SJSA1 (cell line): ENCODE measurements around the gene TTC9. TPM values are rescaled to one million over a fixed set of nuclear protein-coding genes. Genes with fewer than 3 reads are reported as not detected.

ENCODE experiments used
- DNase-seq, 2 experiments: peaks; one replicate each; pipeline ENCODE4 v3.0.0-alpha.2; 2015 to 2020; ENCODE audit warnings: low spot score in 2 of 2, low read depth in 1 of 2
- H3K27ac ChIP-seq: fragments of 250-450 bp; sonication (Bioruptor Pico); 2 replicates; pipeline ENCODE4 v1.5.1; 2020; ENCODE audit warnings: mild to moderate bottlenecking, moderate library complexity
- H3K27me3 ChIP-seq: fragments of 250-450 bp; sonication (Bioruptor Pico); replicated peaks from 2 replicates; pipeline ENCODE4 v1.5.1; 2020; ENCODE audit warnings: mild to moderate bottlenecking, moderate library complexity
- H3K36me3 ChIP-seq: fragments of 250-450 bp; sonication (Bioruptor Pico); 2 replicates; pipeline ENCODE4 v1.5.1; 2020; ENCODE audit warnings: mild to moderate bottlenecking
- H3K4me1 ChIP-seq: fragments of 250-450 bp; sonication (Bioruptor Pico); replicated peaks from 2 replicates; pipeline ENCODE4 v1.6.1; 2021; ENCODE audit warnings: mild to moderate bottlenecking
- H3K4me3 ChIP-seq: fragments of 250-450 bp; sonication (Bioruptor Pico); 2 replicates; pipeline ENCODE4 v1.5.1; 2020; ENCODE audit warnings: mild to moderate bottlenecking
- H3K9me3 ChIP-seq: fragments of 250-450 bp; sonication (Bioruptor Pico); replicated peaks from 2 replicates; pipeline ENCODE4 v1.5.1; 2020; ENCODE audit warnings: mild to moderate bottlenecking
- total RNA-seq: library from RNA; depleted of rRNA; stranded (reverse); fragments of >200 nt; shearing (Covaris generic); gene quantifications from 2 replicates; pipeline ENCODE4 v1.2.3, GENCODE V29; 2014

Gene TTC9
- total RNA-seq, 1 experiment from 2014 or later: 0.18 TPM

- H3K36me3 ChIP-seq: no peaks in the 10 kb centered on the region
- no peak overlapping the region for H3K4me3 ChIP-seq
- DNase-seq: no peak
- H3K27ac ChIP-seq: no peak overlapping the region
- no peaks in the 10 kb centered on the region for H3K4me1 ChIP-seq
- H3K27me3 ChIP-seq: no peaks in the 10 kb centered on the region
- no peaks in the 10 kb centered on the region for H3K9me3 ChIP-seq
These were observed 30.2 kb downstream of the TTC9 start for GRCh38 chr14:70671652-70672644.

GRCh38 chr14:70677341-70677740 lies 35.6 kb downstream of the TTC9 start:
- DNase-seq: no peak
- Histone ChIP-seq H3K36me3 (no peaks in the 10 kb centered on the region), H3K9me3 (no peaks in the 10 kb centered on the region), H3K4me3 (no peak overlapping the region), H3K27ac (no peak overlapping the region), H3K4me1 (no peaks in the 10 kb centered on the region), H3K27me3 (no peaks in the 10 kb centered on the region)

- no peak overlapping the region for H3K27ac ChIP-seq
- no peaks in the 10 kb centered on the region for H3K36me3 ChIP-seq
- no peaks in the 10 kb centered on the region for H3K27me3 ChIP-seq
- DNase-seq: no peak
- H3K4me1 ChIP-seq: no peaks in the 10 kb centered on the region
- no peaks in the 10 kb centered on the region for H3K9me3 ChIP-seq
- H3K4me3 ChIP-seq: no peak overlapping the region
These were observed 39.0 kb downstream of the TTC9 start for GRCh38 chr14:70680748-70681147.

- Histone ChIP-seq H3K27me3 (no peaks in the 10 kb centered on the region), H3K9me3 (no peaks in the 10 kb centered on the region), H3K4me1 (no peaks in the 10 kb centered on the region), H3K27ac (no peak overlapping the region), H3K4me3 (no peak overlapping the region), H3K36me3 (no peaks in the 10 kb centered on the region)
- no peak for DNase-seq
These were observed 42.3 kb downstream of the TTC9 start for GRCh38 chr14:70683983-70684382.

GRCh38 chr14:70685474-70686197 lies 43.9 kb downstream of the TTC9 start:
- H3K4me1 ChIP-seq: no peaks in the 10 kb centered on the region
- H3K4me3 ChIP-seq: no peak overlapping the region
- no peaks in the 10 kb centered on the region for H3K27me3 ChIP-seq
- no peak for DNase-seq
- H3K27ac ChIP-seq: no peak overlapping the region
- no peaks in the 10 kb centered on the region for H3K36me3 ChIP-seq
- no peaks in the 10 kb centered on the region for H3K9me3 ChIP-seq

GRCh38 chr14:70692210-70692609 lies 50.5 kb downstream of the TTC9 start:
- no peak overlapping the region for H3K27ac ChIP-seq
- H3K9me3 ChIP-seq: no peaks in the 10 kb centered on the region
- no peaks in the 10 kb centered on the region for H3K4me1 ChIP-seq
- H3K36me3 ChIP-seq: no peaks in the 10 kb centered on the region
- H3K27me3 ChIP-seq: no peaks in the 10 kb centered on the region
- no peak for DNase-seq
- H3K4me3 ChIP-seq: no peak overlapping the region

- no peak for DNase-seq
- Histone ChIP-seq H3K27ac (no peak overlapping the region), H3K4me1 (no peaks in the 10 kb centered on the region), H3K9me3 (no peaks in the 10 kb centered on the region), H3K27me3 (no peaks in the 10 kb centered on the region), H3K36me3 (no peaks in the 10 kb centered on the region), H3K4me3 (no peak overlapping the region)
These were observed 54.3 kb downstream of the TTC9 start for GRCh38 chr14:70696026-70696425.

GRCh38 chr14:70697701-70698100 lies 56.0 kb downstream of the TTC9 start:
- DNase-seq: no peak
- Histone ChIP-seq H3K9me3 (no peaks in the 10 kb centered on the region), H3K4me1 (no peaks in the 10 kb centered on the region), H3K4me3 (no peak overlapping the region), H3K27ac (no peak overlapping the region), H3K27me3 (no peaks in the 10 kb centered on the region), H3K36me3 (no peaks in the 10 kb centered on the region)

GRCh38 chr14:70698288-70698687 lies 56.6 kb downstream of the TTC9 start:
- Histone ChIP-seq H3K4me3 (no peak overlapping the region), H3K27me3 (no peaks in the 10 kb centered on the region), H3K4me1 (no peaks in the 10 kb centered on the region), H3K27ac (no peak overlapping the region), H3K36me3 (no peaks in the 10 kb centered on the region), H3K9me3 (no peaks in the 10 kb centered on the region)
- DNase-seq: no peak

- Histone ChIP-seq H3K4me1 (no peaks in the 10 kb centered on the region), H3K36me3 (no peaks in the 10 kb centered on the region), H3K9me3 (no peaks in the 10 kb centered on the region), H3K4me3 (no peak overlapping the region), H3K27ac (no peak overlapping the region), H3K27me3 (no peaks in the 10 kb centered on the region)
- no peak for DNase-seq
These were observed 57.9 kb downstream of the TTC9 start for GRCh38 chr14:70699646-70700045.

GRCh38 chr14:70700955-70701585 lies 59.4 kb downstream of the TTC9 start:
- H3K4me3 ChIP-seq: no peak overlapping the region
- H3K9me3 ChIP-seq: no peaks in the 10 kb centered on the region
- no peak for DNase-seq
- H3K36me3 ChIP-seq: no peaks in the 10 kb centered on the region
- H3K27me3 ChIP-seq: no peaks in the 10 kb centered on the region
- no peaks in the 10 kb centered on the region for H3K4me1 ChIP-seq
- no peak overlapping the region for H3K27ac ChIP-seq

- Histone ChIP-seq H3K9me3 (no peaks in the 10 kb centered on the region), H3K4me3 (no peak overlapping the region), H3K4me1 (no peaks in the 10 kb centered on the region), H3K27me3 (no peaks in the 10 kb centered on the region), H3K36me3 (no peaks in the 10 kb centered on the region), H3K27ac (no peak overlapping the region)
- no peak for DNase-seq
These were observed 59.9 kb downstream of the TTC9 start for GRCh38 chr14:70701610-70702009.

GRCh38 chr14:70702161-70702560 lies 60.4 kb downstream of the TTC9 start:
- Histone ChIP-seq H3K4me1 (no peaks in the 10 kb centered on the region), H3K9me3 (no peaks in the 10 kb centered on the region), H3K27me3 (no peaks in the 10 kb centered on the region), H3K4me3 (no peak overlapping the region), H3K27ac (no peak overlapping the region), H3K36me3 (no peaks in the 10 kb centered on the region)
- DNase-seq: no peak
